ENCODE measurements around the gene DNAH2.

Gene DNAH2

GRCh38 chr17:7816926-7817642, 99.5 kb downstream of the DNAH2 start:
- H3K9me3 ChIP-seq (ENCODE audit: low read length): no peaks in the 10 kb centered on the region
- H3K4me3 ChIP-seq (ENCODE audit: low read depth in 1 of 2, low read length in 2 of 2): no peak overlapping the region
- no peaks in the 10 kb centered on the region for H3K4me1 ChIP-seq (ENCODE audit: insufficient read depth, low read length)
- no peak overlapping the region for H3K9ac ChIP-seq (ENCODE audit: low read length)
- no peak overlapping the region for H3K27ac ChIP-seq (ENCODE audit: low read depth, low read length)
- H3K36me3 ChIP-seq (ENCODE audit: insufficient read depth, low read length): no peaks in the 10 kb centered on the region
- H3K27me3 ChIP-seq (ENCODE audit: control insufficient read depth in 1 of 2, insufficient read depth in 2 of 2, low read length in 2 of 2): no peaks in the 10 kb centered on the region

DNA sequence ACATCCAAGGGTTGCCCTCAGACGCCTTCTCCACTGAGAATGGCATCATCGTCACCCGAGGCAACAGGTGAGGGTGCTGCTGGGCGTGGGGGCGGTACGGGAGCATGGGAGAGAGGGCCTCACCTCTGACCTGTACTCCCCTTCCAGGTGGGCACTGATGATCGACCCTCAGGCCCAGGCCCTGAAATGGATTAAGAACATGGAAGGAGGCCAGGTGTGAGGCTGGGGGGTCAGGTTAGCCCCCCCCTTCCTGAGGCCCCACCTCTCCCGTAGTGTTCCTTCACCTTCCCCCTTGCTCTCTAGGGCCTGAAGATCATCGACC, 100.1 kb downstream of the DNAH2 start:
- H3K4me3 ChIP-seq (ENCODE audit: low read depth in 1 of 2, low read length in 2 of 2): no peak overlapping the region
- H3K9ac ChIP-seq (ENCODE audit: low read length): no peak overlapping the region
- no peak overlapping the region for H3K27ac ChIP-seq (ENCODE audit: low read depth, low read length)
- H3K27me3 ChIP-seq (ENCODE audit: control insufficient read depth in 1 of 2, insufficient read depth in 2 of 2, low read length in 2 of 2): no peaks in the 10 kb centered on the region
- H3K4me1 ChIP-seq (ENCODE audit: insufficient read depth, low read length): no peaks in the 10 kb centered on the region
- no peaks in the 10 kb centered on the region for H3K9me3 ChIP-seq (ENCODE audit: low read length)
- no peaks in the 10 kb centered on the region for H3K36me3 ChIP-seq (ENCODE audit: insufficient read depth, low read length)

DNA sequence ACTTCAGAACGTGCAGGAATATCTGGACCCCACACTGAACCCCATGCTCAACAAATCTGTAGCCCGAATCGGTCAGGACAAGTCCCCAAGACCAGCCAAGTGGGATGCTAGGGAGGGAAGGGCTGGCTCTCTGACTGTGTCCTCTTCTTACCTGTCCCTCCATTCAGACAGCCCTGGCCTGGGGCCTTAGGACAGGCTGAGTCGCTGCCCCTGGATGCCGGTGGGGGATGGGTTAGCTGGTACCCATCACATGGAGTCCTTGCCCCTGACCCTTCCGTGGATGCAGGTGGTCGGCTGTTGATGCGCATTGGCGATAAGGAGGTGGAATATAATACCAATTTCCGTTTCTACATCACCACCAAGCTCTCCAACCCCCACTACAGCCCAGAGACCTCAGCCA, 100.5 kb downstream of the DNAH2 start:
- no peak overlapping the region for H3K27ac ChIP-seq (ENCODE audit: low read depth, low read length)
- H3K27me3 ChIP-seq (ENCODE audit: control insufficient read depth in 1 of 2, insufficient read depth in 2 of 2, low read length in 2 of 2): no peaks in the 10 kb centered on the region
- H3K4me1 ChIP-seq (ENCODE audit: insufficient read depth, low read length): no peaks in the 10 kb centered on the region
- no peaks in the 10 kb centered on the region for H3K9me3 ChIP-seq (ENCODE audit: low read length)
- no peaks in the 10 kb centered on the region for H3K36me3 ChIP-seq (ENCODE audit: insufficient read depth, low read length)
- H3K9ac ChIP-seq (ENCODE audit: low read length): no peak overlapping the region
- no peak overlapping the region for H3K4me3 ChIP-seq (ENCODE audit: low read depth in 1 of 2, low read length in 2 of 2)

DNA sequence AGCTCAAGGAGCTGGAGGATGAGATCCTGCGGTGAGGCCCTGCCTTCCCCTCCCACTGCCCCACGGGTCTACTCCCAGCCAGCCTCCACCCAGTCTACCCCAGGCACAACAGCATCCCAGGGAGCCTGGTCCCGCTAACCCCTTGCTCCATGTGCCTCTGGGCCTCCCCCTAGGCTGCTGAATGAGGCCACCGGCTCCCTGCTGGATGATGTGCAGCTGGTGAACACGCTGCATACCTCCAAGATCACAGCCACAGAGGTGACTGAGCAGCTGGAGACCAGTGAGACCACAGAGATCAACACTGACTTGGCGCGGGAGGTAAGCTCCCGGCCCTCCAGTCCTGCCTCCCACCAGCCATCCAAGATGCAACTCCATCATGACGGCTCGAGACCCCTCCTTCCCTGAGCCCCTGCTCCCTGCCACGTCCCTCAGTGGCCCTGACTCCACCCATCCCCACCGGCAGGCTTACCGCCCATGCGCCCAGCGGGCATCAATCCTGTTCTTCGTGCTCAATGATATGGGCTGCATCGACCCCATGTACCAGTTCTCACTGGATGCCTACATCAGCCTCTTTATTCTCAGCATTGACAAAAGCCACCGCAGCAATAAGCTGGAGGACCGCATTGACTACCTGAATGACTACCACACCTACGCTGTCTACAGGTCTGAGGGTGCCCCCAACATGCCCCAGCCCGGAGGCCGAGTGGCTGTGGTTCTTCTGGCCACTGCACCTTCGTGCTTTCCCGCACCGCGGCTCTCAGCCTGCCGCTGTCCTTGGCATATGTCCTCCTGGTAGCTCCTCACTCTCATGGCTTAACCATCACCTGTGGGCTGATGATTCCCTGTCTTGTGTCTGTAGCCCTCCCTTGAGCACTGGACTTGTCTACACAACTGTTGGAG, 101.5 kb downstream of the DNAH2 start:
- Histone ChIP-seq H3K4me1 (ENCODE audit: insufficient read depth, low read length) (no peaks in the 10 kb centered on the region), H3K4me3 (ENCODE audit: low read depth in 1 of 2, low read length in 2 of 2) (no peak overlapping the region), H3K9ac (ENCODE audit: low read length) (no peak overlapping the region), H3K36me3 (ENCODE audit: insufficient read depth, low read length) (no peaks in the 10 kb centered on the region), H3K27ac (ENCODE audit: low read depth, low read length) (no peak overlapping the region), H3K9me3 (ENCODE audit: low read length) (no peaks in the 10 kb centered on the region), H3K27me3 (ENCODE audit: control insufficient read depth in 1 of 2, insufficient read depth in 2 of 2, low read length in 2 of 2) (no peaks in the 10 kb centered on the region)

DNA sequence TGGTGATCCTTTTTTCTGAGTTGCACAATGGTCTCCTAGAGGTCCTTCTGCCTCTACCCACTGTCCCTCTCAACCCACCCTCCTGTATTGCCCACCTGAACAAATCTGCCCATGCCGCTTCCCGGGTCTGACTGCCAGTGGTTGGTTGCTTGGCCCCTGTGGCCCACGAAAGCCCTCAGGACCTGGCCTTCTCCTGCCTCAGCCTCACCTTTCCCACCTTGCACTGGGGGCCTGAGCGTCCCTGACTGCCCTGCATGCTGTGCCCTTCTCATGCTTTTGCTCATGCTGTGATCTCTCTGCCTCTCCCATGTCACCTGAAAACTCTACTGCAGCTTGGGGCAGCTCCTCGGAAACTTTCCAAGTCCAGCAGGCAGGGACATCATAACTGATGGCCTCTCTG, 102.7 kb downstream of the DNAH2 start:
- H3K4me1 ChIP-seq (ENCODE audit: insufficient read depth, low read length): no peaks in the 10 kb centered on the region
- no peaks in the 10 kb centered on the region for H3K9me3 ChIP-seq (ENCODE audit: low read length)
- no peak overlapping the region for H3K4me3 ChIP-seq (ENCODE audit: low read depth in 1 of 2, low read length in 2 of 2)
- H3K27me3 ChIP-seq (ENCODE audit: control insufficient read depth in 1 of 2, insufficient read depth in 2 of 2, low read length in 2 of 2): no peaks in the 10 kb centered on the region
- no peaks in the 10 kb centered on the region for H3K36me3 ChIP-seq (ENCODE audit: insufficient read depth, low read length)
- no peak overlapping the region for H3K27ac ChIP-seq (ENCODE audit: low read depth, low read length)
- no peak overlapping the region for H3K9ac ChIP-seq (ENCODE audit: low read length)

GRCh38 chr17:7822126-7822525, 104.6 kb downstream of the DNAH2 start:
- Histone ChIP-seq H3K9ac (ENCODE audit: low read length) (no peak overlapping the region), H3K4me3 (ENCODE audit: low read depth in 1 of 2, low read length in 2 of 2) (no peak overlapping the region), H3K9me3 (ENCODE audit: low read length) (no peaks in the 10 kb centered on the region), H3K36me3 (ENCODE audit: insufficient read depth, low read length) (no peaks in the 10 kb centered on the region), H3K27ac (ENCODE audit: low read depth, low read length) (no peak overlapping the region), H3K4me1 (ENCODE audit: insufficient read depth, low read length) (no peaks in the 10 kb centered on the region), H3K27me3 (ENCODE audit: control insufficient read depth in 1 of 2, insufficient read depth in 2 of 2, low read length in 2 of 2) (no peaks in the 10 kb centered on the region)

- Histone ChIP-seq H3K4me1 (ENCODE audit: insufficient read depth, low read length) (no peaks in the 10 kb centered on the region), H3K27ac (ENCODE audit: low read depth, low read length) (no peak overlapping the region), H3K4me3 (ENCODE audit: low read depth in 1 of 2, low read length in 2 of 2) (no peak overlapping the region), H3K9me3 (ENCODE audit: low read length) (no peaks in the 10 kb centered on the region), H3K27me3 (ENCODE audit: control insufficient read depth in 1 of 2, insufficient read depth in 2 of 2, low read length in 2 of 2) (no peaks in the 10 kb centered on the region), H3K9ac (ENCODE audit: low read length) (no peak overlapping the region), H3K36me3 (ENCODE audit: insufficient read depth, low read length) (no peaks in the 10 kb centered on the region)
Measured at GRCh38 chr17:7823581-7824001, 106.0 kb downstream of the DNAH2 start.

GRCh38 chr17:7824021-7824924, 106.7 kb downstream of the DNAH2 start:
- H3K36me3 ChIP-seq (ENCODE audit: insufficient read depth, low read length): no peaks in the 10 kb centered on the region

DNA sequence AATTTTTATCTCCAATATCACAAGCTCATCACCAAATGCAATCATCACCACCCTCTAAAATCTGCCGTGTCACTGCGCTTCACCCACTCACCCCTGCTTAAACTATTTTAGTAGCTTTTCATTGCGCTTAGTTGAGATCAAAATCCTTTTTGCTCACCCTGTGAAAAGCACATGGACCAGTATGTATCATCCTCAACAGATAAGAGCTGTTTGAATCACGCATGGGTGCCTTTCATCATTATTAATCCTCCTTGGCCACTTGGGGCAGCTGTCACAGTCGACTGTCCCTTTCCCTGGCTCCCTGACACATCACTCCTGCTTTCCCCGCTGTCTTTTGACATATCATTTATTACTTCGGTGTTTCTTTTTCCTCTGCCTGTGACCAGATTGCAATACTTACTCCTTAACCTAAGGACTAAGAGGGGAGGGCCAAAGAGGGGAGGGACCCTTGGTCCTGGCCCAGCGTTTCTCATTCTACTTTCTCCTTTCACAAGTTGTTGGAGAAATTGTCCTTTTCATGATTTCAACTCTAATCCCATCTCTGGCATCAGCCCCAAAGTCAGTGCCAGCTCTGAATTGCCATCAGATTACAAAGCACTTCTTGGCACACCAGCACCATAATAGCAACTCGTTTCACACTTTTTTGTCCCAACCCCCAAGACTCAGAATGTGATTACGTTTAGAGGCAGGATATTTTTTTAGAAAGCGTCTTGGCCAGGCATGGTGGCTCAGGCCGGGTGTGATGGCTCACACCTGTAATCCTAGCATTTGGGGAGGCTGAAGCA, 107.9 kb downstream of the DNAH2 start:
- Histone ChIP-seq H3K9ac (ENCODE audit: low read length) (no peak overlapping the region), H3K36me3 (ENCODE audit: insufficient read depth, low read length) (no peaks in the 10 kb centered on the region), H3K4me1 (ENCODE audit: insufficient read depth, low read length) (no peaks in the 10 kb centered on the region), H3K9me3 (ENCODE audit: low read length) (no peaks in the 10 kb centered on the region), H3K4me3 (ENCODE audit: low read depth in 1 of 2, low read length in 2 of 2) (no peak overlapping the region), H3K27me3 (ENCODE audit: control insufficient read depth in 1 of 2, insufficient read depth in 2 of 2, low read length in 2 of 2) (peaks cover 0 to 4% of the 10 kb centered on the region in 2 donors), H3K27ac (ENCODE audit: low read depth, low read length) (no peak overlapping the region)

More at GRCh38 chr17:7824021-7824924, 106.7 kb downstream of the DNAH2 start:
- Histone ChIP-seq H3K27me3 (ENCODE audit: control insufficient read depth in 1 of 2, insufficient read depth in 2 of 2, low read length in 2 of 2) (no peaks in the 10 kb centered on the region), H3K9ac (ENCODE audit: low read length) (no peak overlapping the region), H3K4me3 (ENCODE audit: low read depth in 1 of 2, low read length in 2 of 2) (no peak overlapping the region), H3K27ac (ENCODE audit: low read depth, low read length) (no peak overlapping the region), H3K9me3 (ENCODE audit: low read length) (no peaks in the 10 kb centered on the region), H3K4me1 (ENCODE audit: insufficient read depth, low read length) (no peaks in the 10 kb centered on the region)

- Histone ChIP-seq H3K9me3 (ENCODE audit: low read length) (no peaks in the 10 kb centered on the region), H3K9ac (ENCODE audit: low read length) (no peak overlapping the region), H3K27ac (ENCODE audit: low read depth, low read length) (no peak overlapping the region), H3K27me3 (ENCODE audit: control insufficient read depth in 1 of 2, insufficient read depth in 2 of 2, low read length in 2 of 2) (peaks cover 0 to 6% of the 10 kb centered on the region in 2 donors), H3K4me1 (ENCODE audit: insufficient read depth, low read length) (peaks cover 5% of the 10 kb centered on the region), H3K36me3 (ENCODE audit: insufficient read depth, low read length) (no peaks in the 10 kb centered on the region), H3K4me3 (ENCODE audit: low read depth in 1 of 2, low read length in 2 of 2) (no peak overlapping the region)
Measured at GRCh38 chr17:7830616-7831015, 113.1 kb downstream of the DNAH2 start.
